GM12878 (cell line): ENCODE results near the gene CLEC16A. TPM values are rescaled to one million over a fixed set of nuclear protein-coding genes. Genes with fewer than 3 reads are reported as not detected.

Experiments used
- ATAC-seq: fragments of 200-7000 bp; cut with Tn5 transposase; 3 replicates; pipeline ENCODE4 v1.9.1; 2020; ENCODE audit warnings: mild to moderate bottlenecking, moderate library complexity
- BruUV-seq: library from RNA; stranded (reverse); fragments of 400-500 nt; replicated peaks from 2 replicates; lab custom pipeline; 2021; lab: Mats Ljungman, UMichigan
- CTCF ChIA-PET: fragments of 300-600 bp; sonication (Branson Sonifier 250); formaldehyde crosslinking; extraction: SDS; loops from one replicate; lab custom pipeline; 2021; ENCODE audit warnings: inconsistent platforms; lab: Yijun Ruan, JAX
- POLR2A ChIA-PET: fragments of 350-600 bp; formaldehyde crosslinking; extraction: SDS; loops from one replicate; lab custom pipeline; 2021; ENCODE audit warnings: inconsistent platforms; lab: Charles Lee
- RAD21 ChIA-PET: fragments of 300-600 bp; sonication (Branson Sonifier 250); formaldehyde crosslinking; loops from one replicate; lab custom pipeline; 2023; ENCODE audit warnings: antibody characterized with exemption; ENCODE audit not compliant: unreplicated experiment; lab: Charles Lee
- SMC1A ChIA-PET: fragments of 300-600 bp; sonication (Branson Sonifier 250); formaldehyde crosslinking; loops from one replicate; lab custom pipeline; 2023; ENCODE audit not compliant: unreplicated experiment, uncharacterized antibody; lab: Charles Lee
- DNase-seq: peaks from one replicate; pipeline ENCODE4 v3.0.0-alpha.2; 2011; ENCODE audit warnings: low read depth, low spot score
- FAIRE-seq: peaks from 3 replicates; lab custom pipeline; 2011; peaks lifted over from hg19 to GRCh38; lab: Jason Lieb, UNC
- H2AFZ ChIP-seq: 2 replicates; pipeline ENCODE4 v1.6.0; 2011; ENCODE audit warnings: low read depth, low read length, control low read depth; ENCODE audit not compliant: control insufficient read depth
- H3K27ac ChIP-seq: 2 replicates; pipeline ENCODE4 v1.5.1; 2011; ENCODE audit warnings: control low read depth; ENCODE audit not compliant: control insufficient read depth, insufficient read depth
- H3K27me3 ChIP-seq, 2 experiments: replicated peaks in 1 of 2; 2 replicates each; pipeline versions ENCODE4 v1.6.0 to v1.6.1; 2011; ENCODE audit warnings: low read length in 1 of 2; ENCODE audit not compliant: control insufficient read depth in 2 of 2, insufficient read depth in 2 of 2
- H3K36me3 ChIP-seq, 2 experiments: 2 replicates each; pipeline ENCODE4 v1.5.1; 2011; ENCODE audit warnings: low read length in 1 of 2; ENCODE audit not compliant: control insufficient read depth in 2 of 2, insufficient read depth in 2 of 2
- H3K4me1 ChIP-seq: 2 replicates; pipeline ENCODE4 v1.6.1; 2011; ENCODE audit warnings: mild to moderate bottlenecking, low read length, moderate library complexity, mixed read lengths; ENCODE audit not compliant: control insufficient read depth, insufficient read depth
- H3K4me2 ChIP-seq: 2 replicates; pipeline ENCODE4 v1.6.0; 2011; ENCODE audit warnings: control low read depth; ENCODE audit not compliant: control insufficient read depth, insufficient read depth
- H3K4me3 ChIP-seq: fragments of 200-600 bp; sonication (generic); 2 replicates; pipeline ENCODE4 v1.5.1; 2016
- H3K79me2 ChIP-seq: 2 replicates; pipeline ENCODE4 v1.6.0; 2011; ENCODE audit warnings: low read length; ENCODE audit not compliant: control insufficient read depth, insufficient read depth
- H3K9ac ChIP-seq: 2 replicates; pipeline ENCODE4 v1.8.0; 2011; ENCODE audit warnings: low read length, control low read depth, mixed read lengths; ENCODE audit not compliant: control insufficient read depth, insufficient read depth
- H3K9me3 ChIP-seq: replicated peaks from 3 replicates; pipeline ENCODE4 v1.5.1; 2011; ENCODE audit warnings: mild to moderate bottlenecking, low read length; ENCODE audit not compliant: control insufficient read depth, insufficient read depth
- H4K20me1 ChIP-seq: 2 replicates; pipeline ENCODE4 v1.6.0; 2011; ENCODE audit not compliant: control insufficient read depth, insufficient read depth
- BMI1 ChIP-seq: fragments of 450-650 bp; IDR thresholded peaks from 2 replicates; pipeline ENCODE4 v1.6.1; 2016; ENCODE audit warnings: mild to moderate bottlenecking, moderate library complexity, borderline replicate concordance
- CBX5 ChIP-seq: sonication (generic); IDR thresholded peaks from 2 replicates; pipeline ENCODE4 v1.6.1; 2016; ENCODE audit warnings: low read depth, moderate library complexity, mild to moderate bottlenecking, inconsistent platforms
- CHD2 ChIP-seq: IDR thresholded peaks from 2 replicates; pipeline ENCODE4 v1.6.1; 2011; ENCODE audit warnings: low read depth, low read length, improper control_type of control experiment, borderline replicate concordance
- CREM ChIP-seq: IDR thresholded peaks from 2 replicates; pipeline ENCODE4 v1.6.1; 2014; ENCODE audit warnings: antibody characterized with exemption, low read depth
- GATAD2B ChIP-seq: fragments of 450-650 bp; conservative IDR thresholded peaks from 2 replicates; pipeline ENCODE4 v1.6.1; 2017; ENCODE audit warnings: low read depth, mild to moderate bottlenecking, moderate library complexity
- HDGF ChIP-seq: fragments of 450-650 bp; IDR thresholded peaks from 2 replicates; pipeline ENCODE4 v1.6.1; 2016; ENCODE audit warnings: antibody characterized with exemption
- MAX ChIP-seq: IDR thresholded peaks from 2 replicates; pipeline ENCODE4 v1.6.1; 2012; ENCODE audit warnings: low read depth, low read length, improper control_type of control experiment
- NR2F1 ChIP-seq: fragments of 450-650 bp; conservative IDR thresholded peaks from 2 replicates; pipeline ENCODE4 v1.6.1; 2017; ENCODE audit warnings: mild to moderate bottlenecking
- PKNOX1 ChIP-seq: fragments of 450-650 bp; IDR thresholded peaks from 2 replicates; pipeline ENCODE4 v1.6.1; 2016; ENCODE audit warnings: mild to moderate bottlenecking
- POLR2AphosphoS2 ChIP-seq: IDR thresholded peaks from 2 replicates; pipeline ENCODE4 v1.6.1; 2011; ENCODE audit warnings: low read depth, mild to moderate bottlenecking, low read length, improper control_type of control experiment, moderate library complexity
- SUZ12 ChIP-seq: fragments of 200-600 bp; sonication (generic); IDR thresholded peaks from one replicate; pipeline ENCODE4 v1.6.1; 2018; ENCODE audit warnings: antibody characterized with exemption, mild to moderate bottlenecking; ENCODE audit not compliant: unreplicated experiment
- TAF1 ChIP-seq: IDR thresholded peaks from 2 replicates; pipeline ENCODE4 v1.6.1; 2011; ENCODE audit warnings: mild to moderate bottlenecking, low read depth, low read length, borderline replicate concordance
- TCF12 ChIP-seq: IDR thresholded peaks from 2 replicates; pipeline ENCODE4 v1.6.1; 2011; ENCODE audit warnings: low read depth, mild to moderate bottlenecking, low read length
- ZNF217 ChIP-seq: fragments of 450-650 bp; IDR thresholded peaks from 2 replicates; pipeline ENCODE4 v1.6.1; 2017; ENCODE audit warnings: antibody characterized with exemption, mild to moderate bottlenecking
- WGBS: methylation state at CpG from one replicate; pipeline ENCODE4 v1.1.6; 2016; ENCODE audit warnings: low lambda C conversion rate; ENCODE audit not compliant: insufficient replicate concordance, insufficient coverage; ENCODE audit errors: missing lambda C conversion rate; 5-methylcytosine and 5-hydroxymethylcytosine counted together
- in situ Hi-C: fragments of 300-500 bp; cut with MboI; formaldehyde crosslinking; loops from 9 replicates; pipeline ENCODE4 v1.14.3; 2018; ENCODE audit warnings: mixed read lengths
- intact Hi-C: fragments of 100-400 bp; cut with micrococcal nuclease; formaldehyde crosslinking; loops from one replicate; pipeline ENCODE4 v1.14.2; 2022; ENCODE audit not compliant: unreplicated experiment
- polyA plus RNA-seq, 11 experiments: library from polyadenylated mRNA; depleted of rRNA in 4 of 11; unstranded in 6 of 11; stranded (reverse) in 5 of 11; fragments of >200 nt; fragmentation: Nextera tagmentation in 4 of 11; fragmentation: Illumina TruSeq in 1 of 11; extraction: Ambion mirVana in 4 of 11; extraction: Trizol in 1 of 11; gene quantifications; 1 replicate in 1 of 11; 2 replicates in 10 of 11; pipeline versions ENCODE4 v1.2.1 to v1.2.3, GENCODE V29; 2011 to 2016; ENCODE audit warnings: inconsistent platforms in 2 of 11, missing spikeins in 2 of 11, low read depth in 1 of 11
- total RNA-seq, 4 experiments: library from RNA; depleted of rRNA in 3 of 4; stranded (reverse); fragments of >200 nt in 3 of 4; fragmentation: Illumina TruSeq in 1 of 4; extraction: Trizol in 1 of 4; gene quantifications; 2 replicates each; pipeline versions ENCODE4 v1.2.1 to v1.2.3, GENCODE V29; 2013 to 2021
- TF ChIP-seq, protein P1 (sequence below): fragments of 450-650 bp; IDR thresholded peaks from 2 replicates; pipeline ENCODE4 v1.6.1; 2016; ENCODE audit warnings: mild to moderate bottlenecking, moderate library complexity, borderline replicate concordance
- TF ChIP-seq, protein P2 (sequence below): fragments of 450-650 bp; IDR thresholded peaks from 2 replicates; pipeline ENCODE4 v1.6.1; 2017; ENCODE audit warnings: low read depth, mild to moderate bottlenecking, moderate library complexity

Gene CLEC16A
- total and polyA plus RNA-seq, 10 of the 15 experiments (the other 5 are each of a cell fraction or from before 2014, with no cell fraction given), result 1.5 to 28.8 (median 19.2) TPM

- TF ChIP-seq MAX, result no peak
- no peak for TF ChIP-seq BMI1
- TF ChIP-seq, protein P1, sequence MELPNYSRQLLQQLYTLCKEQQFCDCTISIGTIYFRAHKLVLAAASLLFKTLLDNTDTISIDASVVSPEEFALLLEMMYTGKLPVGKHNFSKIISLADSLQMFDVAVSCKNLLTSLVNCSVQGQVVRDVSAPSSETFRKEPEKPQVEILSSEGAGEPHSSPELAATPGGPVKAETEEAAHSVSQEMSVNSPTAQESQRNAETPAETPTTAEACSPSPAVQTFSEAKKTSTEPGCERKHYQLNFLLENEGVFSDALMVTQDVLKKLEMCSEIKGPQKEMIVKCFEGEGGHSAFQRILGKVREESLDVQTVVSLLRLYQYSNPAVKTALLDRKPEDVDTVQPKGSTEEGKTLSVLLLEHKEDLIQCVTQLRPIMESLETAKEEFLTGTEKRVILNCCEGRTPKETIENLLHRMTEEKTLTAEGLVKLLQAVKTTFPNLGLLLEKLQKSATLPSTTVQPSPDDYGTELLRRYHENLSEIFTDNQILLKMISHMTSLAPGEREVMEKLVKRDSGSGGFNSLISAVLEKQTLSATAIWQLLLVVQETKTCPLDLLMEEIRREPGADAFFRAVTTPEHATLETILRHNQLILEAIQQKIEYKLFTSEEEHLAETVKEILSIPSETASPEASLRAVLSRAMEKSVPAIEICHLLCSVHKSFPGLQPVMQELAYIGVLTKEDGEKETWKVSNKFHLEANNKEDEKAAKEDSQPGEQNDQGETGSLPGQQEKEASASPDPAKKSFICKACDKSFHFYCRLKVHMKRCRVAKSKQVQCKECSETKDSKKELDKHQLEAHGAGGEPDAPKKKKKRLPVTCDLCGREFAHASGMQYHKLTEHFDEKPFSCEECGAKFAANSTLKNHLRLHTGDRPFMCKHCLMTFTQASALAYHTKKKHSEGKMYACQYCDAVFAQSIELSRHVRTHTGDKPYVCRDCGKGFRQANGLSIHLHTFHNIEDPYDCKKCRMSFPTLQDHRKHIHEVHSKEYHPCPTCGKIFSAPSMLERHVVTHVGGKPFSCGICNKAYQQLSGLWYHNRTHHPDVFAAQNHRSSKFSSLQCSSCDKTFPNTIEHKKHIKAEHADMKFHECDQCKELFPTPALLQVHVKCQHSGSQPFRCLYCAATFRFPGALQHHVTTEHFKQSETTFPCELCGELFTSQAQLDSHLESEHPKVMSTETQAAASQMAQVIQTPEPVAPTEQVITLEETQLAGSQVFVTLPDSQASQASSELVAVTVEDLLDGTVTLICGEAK, result no peak
- no peak for TF ChIP-seq POLR2AphosphoS2
- no peak for TF ChIP-seq CREM
- no peak for TF ChIP-seq HDGF
- TF ChIP-seq GATAD2B, result no peak
- no peak for TF ChIP-seq TAF1
- TF ChIP-seq SUZ12, result no peak
- TF ChIP-seq ZNF217, result no peak
Observed at GRCh38 chr16:10999300-10999699, 54.9 kb downstream of the CLEC16A start (continued).

- POLR2A ChIA-PET, result no interaction called here
- TF ChIP-seq PKNOX1, result no peak
- TF ChIP-seq CBX5, result no peak
- no peak for TF ChIP-seq NR2F1
- TF ChIP-seq TCF12, result no peak
- TF ChIP-seq BMI1, result no peak
- TF ChIP-seq, protein P2, sequence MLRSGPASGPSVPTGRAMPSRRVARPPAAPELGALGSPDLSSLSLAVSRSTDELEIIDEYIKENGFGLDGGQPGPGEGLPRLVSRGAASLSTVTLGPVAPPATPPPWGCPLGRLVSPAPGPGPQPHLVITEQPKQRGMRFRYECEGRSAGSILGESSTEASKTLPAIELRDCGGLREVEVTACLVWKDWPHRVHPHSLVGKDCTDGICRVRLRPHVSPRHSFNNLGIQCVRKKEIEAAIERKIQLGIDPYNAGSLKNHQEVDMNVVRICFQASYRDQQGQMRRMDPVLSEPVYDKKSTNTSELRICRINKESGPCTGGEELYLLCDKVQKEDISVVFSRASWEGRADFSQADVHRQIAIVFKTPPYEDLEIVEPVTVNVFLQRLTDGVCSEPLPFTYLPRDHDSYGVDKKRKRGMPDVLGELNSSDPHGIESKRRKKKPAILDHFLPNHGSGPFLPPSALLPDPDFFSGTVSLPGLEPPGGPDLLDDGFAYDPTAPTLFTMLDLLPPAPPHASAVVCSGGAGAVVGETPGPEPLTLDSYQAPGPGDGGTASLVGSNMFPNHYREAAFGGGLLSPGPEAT, result no peak
- no peak for TF ChIP-seq CHD2
Observed at GRCh38 chr16:11001611-11002010, 57.2 kb downstream of the CLEC16A start.

More at GRCh38 chr16:11001611-11002010, 57.2 kb downstream of the CLEC16A start:
- RAD21 ChIA-PET, result no interaction called here
- in situ Hi-C loops, result no loop called here
- H3K36me3 ChIP-seq, result peaks cover 11 to 21% of the 10 kb centered on the region in 2 experiments
- ATAC-seq (no peak), DNase-seq (no peak), FAIRE-seq (no peak)
- no peaks in the 10 kb centered on the region for H3K27me3 ChIP-seq
- CTCF ChIA-PET, result interaction anchor here (0.7 to 1.0 kb wide), 2 partner anchors 17 to 38 kb away, joined by 3 to 4 read pairs; no protein-coding TSS in a partner anchor
- H2AFZ ChIP-seq, result no peak overlapping the region
- no TSS peak for BruUV-seq
- H3K9ac ChIP-seq, result no peak overlapping the region
- intact Hi-C loops, result no loop called here
- H3K27ac ChIP-seq, result no peak overlapping the region
- H3K9me3 ChIP-seq, result no peaks in the 10 kb centered on the region
- H3K4me3 ChIP-seq, result no peak overlapping the region
- no peaks in the 10 kb centered on the region for H3K79me2 ChIP-seq
- SMC1A ChIA-PET, result interaction anchor here (0.8 to 1.3 kb wide), 2 partner anchors 14 to 16 kb away, joined by 3 to 5 read pairs; no protein-coding TSS in a partner anchor
- H3K4me2 ChIP-seq, result no peak overlapping the region
- H3K4me1 ChIP-seq, result peaks cover 6% of the 10 kb centered on the region
- no peaks in the 10 kb centered on the region for H4K20me1 ChIP-seq
- WGBS, result 93% methylated on average over 7 of the region's 7 CpGs
